Adrenal gland (tissue), 5 donors: ENCODE measurements around the gene GRIN3B.

Experiments used
- CTCF ChIP-seq, 6 experiments: fragments of 450-650 bp in 4 of 6; fragments of 200-600 bp in 2 of 6; sonication (generic) in 1 of 6; IDR thresholded peaks; 1 replicate in 5 of 6; 2 replicates in 1 of 6; pipeline versions ENCODE4 v1.5.1 to v1.8.0; 2016 to 2021; ENCODE audit warnings: antibody characterized with exemption in 6 of 6, mild to moderate bottlenecking in 2 of 6, moderate library complexity in 1 of 6
- POLR2A ChIP-seq, 2 donors: fragments of 450-650 bp; IDR thresholded peaks; one replicate each; pipeline ENCODE4 v1.6.1; 2017; ENCODE audit warnings: antibody characterized with exemption in 2 of 2, mild to moderate bottlenecking in 2 of 2, moderate library complexity in 1 of 2
- donor health status: DM: no; HTN: no; CAD: no.

- TF ChIP-seq POLR2A (IDR thresholded peaks at IDR 0.05) = no peak
- TF ChIP-seq CTCF (IDR thresholded peaks at IDR 0.05) = no peak
Measured at GRCh38 chr19:1046836-1047695, 46.8 kb downstream of the GRIN3B start.
